ENCODE measurements around the gene PDHX.

- TF ChIP-seq JUND (IDR thresholded peaks at IDR 0.05) = no peak
- TF ChIP-seq CTCF (IDR thresholded peaks at IDR 0.05; ENCODE audit: low read depth, low read length, missing input control) = no peak
- TF ChIP-seq MAX (IDR thresholded peaks at IDR 0.05) = no peak
These were observed 114.9 kb downstream of the PDHX start for GRCh38 chr11:35031346-35031745.
